Measurements from ENCODE around the gene PPP2R5C.

PPP2R5C gene

GRCh38 chr14:101833045-101833444 lies 71.5 kb downstream of the PPP2R5C start:
- no peaks in the 10 kb centered on the region for H3K9me3 ChIP-seq
- TF ChIP-seq, protein P1, sequence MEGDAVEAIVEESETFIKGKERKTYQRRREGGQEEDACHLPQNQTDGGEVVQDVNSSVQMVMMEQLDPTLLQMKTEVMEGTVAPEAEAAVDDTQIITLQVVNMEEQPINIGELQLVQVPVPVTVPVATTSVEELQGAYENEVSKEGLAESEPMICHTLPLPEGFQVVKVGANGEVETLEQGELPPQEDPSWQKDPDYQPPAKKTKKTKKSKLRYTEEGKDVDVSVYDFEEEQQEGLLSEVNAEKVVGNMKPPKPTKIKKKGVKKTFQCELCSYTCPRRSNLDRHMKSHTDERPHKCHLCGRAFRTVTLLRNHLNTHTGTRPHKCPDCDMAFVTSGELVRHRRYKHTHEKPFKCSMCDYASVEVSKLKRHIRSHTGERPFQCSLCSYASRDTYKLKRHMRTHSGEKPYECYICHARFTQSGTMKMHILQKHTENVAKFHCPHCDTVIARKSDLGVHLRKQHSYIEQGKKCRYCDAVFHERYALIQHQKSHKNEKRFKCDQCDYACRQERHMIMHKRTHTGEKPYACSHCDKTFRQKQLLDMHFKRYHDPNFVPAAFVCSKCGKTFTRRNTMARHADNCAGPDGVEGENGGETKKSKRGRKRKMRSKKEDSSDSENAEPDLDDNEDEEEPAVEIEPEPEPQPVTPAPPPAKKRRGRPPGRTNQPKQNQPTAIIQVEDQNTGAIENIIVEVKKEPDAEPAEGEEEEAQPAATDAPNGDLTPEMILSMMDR (IDR thresholded peaks at IDR 0.05): no peak
- no peak overlapping the region for H3K27ac ChIP-seq
- no peak overlapping the region for H3K4me3 ChIP-seq
- peaks cover 0 to 33% (median 27%) of the 10 kb centered on the region in 4 donors for H3K4me1 ChIP-seq
- no peaks in the 10 kb centered on the region for H3K27me3 ChIP-seq
- DNase-seq: no peak
- intact Hi-C loops (cut with DNase I; ENCODE audit: low total_unique reads): no loop called here
- H3K36me3 ChIP-seq: peaks cover 0 to 5% (median 0%) of the 10 kb centered on the region in 3 donors

GRCh38 chr14:101834397-101834796 lies 72.9 kb downstream of the PPP2R5C start:
- TF ChIP-seq, protein P1 (IDR thresholded peaks at IDR 0.05): no peak
- Histone ChIP-seq H3K27ac (no peak overlapping the region), H3K4me3 (no peak overlapping the region), H3K4me1 (peaks cover 0 to 33% (median 27%) of the 10 kb centered on the region in 4 donors), H3K9me3 (no peaks in the 10 kb centered on the region), H3K36me3 (peaks cover 0 to 5% (median 0%) of the 10 kb centered on the region in 3 donors), H3K27me3 (no peaks in the 10 kb centered on the region)
- intact Hi-C loops (cut with DNase I; ENCODE audit: low total_unique reads): no loop called here
- DNase-seq: no peak

DNA sequence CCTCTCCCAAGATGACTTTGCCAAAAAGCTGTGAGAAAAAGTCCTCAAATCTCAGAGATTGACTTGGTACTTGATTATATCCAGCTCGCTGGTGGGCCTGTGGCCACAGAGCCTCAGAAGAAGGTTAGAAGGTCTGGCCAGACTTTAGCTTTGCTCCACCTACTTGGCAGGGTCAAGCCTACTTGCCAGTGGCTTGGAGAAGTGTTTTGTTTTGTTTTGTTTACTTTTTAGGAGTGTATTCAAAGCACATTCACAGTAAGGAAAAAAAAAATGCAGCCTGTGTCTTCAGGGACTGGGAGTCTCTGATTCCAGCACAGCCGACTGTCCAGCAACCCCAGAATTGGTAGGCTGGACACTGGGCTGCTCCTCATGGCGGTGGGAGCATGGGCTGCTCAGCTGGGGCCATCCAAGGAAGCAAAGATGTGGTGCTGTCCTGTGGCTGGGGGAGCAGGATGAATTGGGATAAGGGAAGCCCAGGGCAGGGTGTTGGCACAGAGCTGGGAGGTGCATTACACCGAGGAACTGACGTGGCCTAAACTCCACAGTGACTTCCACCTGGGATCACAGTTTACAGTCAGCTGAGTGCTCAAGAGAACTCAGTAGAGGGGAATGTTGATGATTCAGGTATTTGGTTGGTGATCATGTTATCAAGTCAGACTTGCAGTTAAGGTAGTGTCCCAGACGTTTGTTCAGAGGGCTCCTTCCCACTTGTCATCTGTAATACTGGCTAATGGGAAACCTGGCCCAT lies 73.5 kb downstream of the PPP2R5C start:
- peaks cover 0 to 5% (median 0%) of the 10 kb centered on the region in 3 donors for H3K36me3 ChIP-seq
- H3K9me3 ChIP-seq: no peaks in the 10 kb centered on the region
- TF ChIP-seq, protein P1 (IDR thresholded peaks at IDR 0.05): no peak
- peaks cover 0 to 33% (median 27%) of the 10 kb centered on the region in 4 donors for H3K4me1 ChIP-seq
- intact Hi-C loops (cut with DNase I; ENCODE audit: low total_unique reads): no loop called here
- H3K4me3 ChIP-seq: no peak overlapping the region
- no peak for DNase-seq
- H3K27ac ChIP-seq: peak overlapping the region in 1 of 2 donors; percentile 65
- no peaks in the 10 kb centered on the region for H3K27me3 ChIP-seq

GRCh38 chr14:101835566-101835965 lies 74.1 kb downstream of the PPP2R5C start:
- intact Hi-C loops (cut with DNase I; ENCODE audit: low total_unique reads): no loop called here
- TF ChIP-seq, protein P1 (IDR thresholded peaks at IDR 0.05): no peak
- Histone ChIP-seq H3K9me3 (no peaks in the 10 kb centered on the region), H3K4me3 (no peak overlapping the region), H3K27me3 (no peaks in the 10 kb centered on the region), H3K36me3 (peaks cover 0 to 5% (median 0%) of the 10 kb centered on the region in 3 donors), H3K27ac (peak overlapping the region; percentile 50 to 65), H3K4me1 (peaks cover 0 to 33% (median 27%) of the 10 kb centered on the region in 4 donors)
- no peak for DNase-seq

GRCh38 chr14:101836135-101836534 lies 74.6 kb downstream of the PPP2R5C start:
- no peak for DNase-seq
- Histone ChIP-seq H3K4me3 (peak overlapping the region in 1 of 2 donors; percentile 33), H3K27ac (peak overlapping the region; percentile 50 to 65), H3K9me3 (no peaks in the 10 kb centered on the region), H3K36me3 (peaks cover 0 to 5% (median 0%) of the 10 kb centered on the region in 3 donors), H3K4me1 (peaks cover 0 to 33% (median 27%) of the 10 kb centered on the region in 4 donors), H3K27me3 (no peaks in the 10 kb centered on the region)
- TF ChIP-seq, protein P1 (IDR thresholded peaks at IDR 0.05): no peak
- intact Hi-C loops (cut with DNase I; ENCODE audit: low total_unique reads): no loop called here
